Stimulated activated CD8-positive, alpha-beta memory T cell treated with anti-CD3 and anti-CD28 coated beads, Interleukin-12 subunit alpha, Interleukin-12 subunit beta, amount 100 ng/mL, for 1 hour (primary cell): Measurements from ENCODE around the gene PHACTR3.

ENCODE experiments used
- DNase-seq: peaks from one replicate; pipeline ENCODE4 v3.0.0-alpha.2; 2020; ENCODE audit warnings: low read depth

The PHACTR3 gene

DNA sequence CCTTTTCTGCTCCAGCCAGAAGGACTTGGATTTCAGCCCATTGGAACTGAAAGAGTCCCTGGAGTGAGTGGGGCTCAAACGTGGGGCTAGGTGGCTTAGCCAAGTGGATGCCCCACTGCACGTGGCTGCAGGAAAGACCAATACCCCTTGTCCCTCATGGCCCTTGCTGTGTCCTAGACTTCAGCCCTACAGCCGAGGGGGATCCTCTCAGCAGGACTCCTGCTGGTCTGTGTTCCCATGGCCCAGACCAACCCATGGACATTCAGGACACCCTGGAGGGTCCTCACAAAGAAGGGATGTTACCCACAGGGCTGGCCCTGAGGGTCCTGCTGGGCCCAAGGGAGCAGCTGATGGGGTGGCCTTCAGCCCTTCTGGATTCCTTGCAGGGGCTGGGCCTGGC, 30.0 kb upstream of the PHACTR3 start:
- DNase-seq: no peak

DNA sequence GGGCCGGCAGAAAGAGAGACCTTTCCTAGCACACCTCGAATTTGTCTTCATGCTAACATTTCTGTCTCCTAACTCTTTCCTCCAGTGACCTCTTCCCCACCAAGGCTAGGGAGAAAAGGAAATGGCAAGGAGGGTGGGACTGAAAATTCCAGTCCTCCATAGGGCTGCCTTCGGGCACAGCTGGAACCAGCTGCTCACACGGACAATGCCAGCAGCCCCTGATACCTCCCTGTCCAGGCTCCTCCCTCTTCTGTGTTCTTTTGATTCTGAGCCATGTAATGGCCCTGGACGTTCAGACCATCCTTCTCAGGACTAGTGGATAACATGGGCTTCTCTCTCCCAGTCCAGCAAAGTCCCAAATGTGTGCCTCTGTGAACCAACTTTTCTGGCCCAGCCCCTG, 29.1 kb upstream of the PHACTR3 start:
- DNase-seq: no peak

DNA sequence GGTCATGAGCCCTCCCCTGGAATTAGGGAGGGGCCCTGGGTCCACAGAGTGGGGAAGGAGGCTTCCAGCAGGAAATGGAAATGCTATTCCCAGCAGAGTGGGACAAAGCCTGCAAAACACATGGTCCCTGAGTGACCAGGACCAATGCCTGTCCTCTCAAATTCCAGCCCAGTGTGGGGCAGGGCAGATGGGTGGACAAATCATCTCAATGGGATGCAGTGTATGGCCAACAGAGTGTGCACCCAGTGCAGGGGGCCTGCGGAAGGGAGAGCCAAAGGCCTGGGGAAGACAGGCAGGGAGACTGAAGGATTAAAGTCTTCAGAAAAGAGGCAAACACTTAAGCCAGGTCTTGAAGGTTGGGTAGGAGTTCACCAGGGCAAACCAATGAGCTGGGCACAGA, 28.7 kb upstream of the PHACTR3 start:
- DNase-seq: no peak

DNA sequence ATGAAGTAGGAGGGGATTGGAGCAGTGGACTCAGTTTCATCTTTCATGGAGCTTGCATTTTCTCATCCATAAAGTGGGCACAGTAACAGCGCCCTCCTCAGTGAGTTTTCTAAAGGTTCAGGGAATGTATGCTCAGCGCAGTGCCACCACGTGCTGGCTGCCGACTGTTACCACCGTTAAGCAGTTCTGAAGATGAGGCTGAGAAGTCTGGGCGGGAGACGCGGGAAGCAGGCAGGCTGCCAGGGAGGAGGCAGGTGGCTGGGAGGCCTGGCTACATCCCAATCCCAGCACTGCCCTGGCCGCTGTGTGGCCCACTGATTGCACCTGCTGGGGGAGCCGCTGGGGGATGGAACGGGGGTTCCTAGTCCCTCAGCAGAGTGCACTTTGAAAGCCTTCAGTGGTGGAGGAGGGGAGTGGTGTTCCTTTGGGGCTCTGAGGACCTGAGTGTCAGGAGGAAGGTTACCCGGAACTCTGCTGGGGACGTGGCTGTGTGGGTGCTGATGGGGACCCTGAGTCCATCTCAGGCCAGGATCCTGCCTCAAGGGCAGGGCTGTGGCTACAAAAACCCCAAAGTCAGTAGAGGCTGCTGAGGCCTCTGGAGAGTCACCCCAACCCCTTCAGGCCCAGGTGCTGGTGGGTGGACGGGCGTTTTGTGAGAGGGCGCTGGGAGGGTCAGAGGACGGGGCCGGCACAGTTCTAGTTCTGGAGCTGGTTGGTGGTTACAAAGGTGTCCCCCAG, 28.0 kb upstream of the PHACTR3 start:
- no peak for DNase-seq

DNA sequence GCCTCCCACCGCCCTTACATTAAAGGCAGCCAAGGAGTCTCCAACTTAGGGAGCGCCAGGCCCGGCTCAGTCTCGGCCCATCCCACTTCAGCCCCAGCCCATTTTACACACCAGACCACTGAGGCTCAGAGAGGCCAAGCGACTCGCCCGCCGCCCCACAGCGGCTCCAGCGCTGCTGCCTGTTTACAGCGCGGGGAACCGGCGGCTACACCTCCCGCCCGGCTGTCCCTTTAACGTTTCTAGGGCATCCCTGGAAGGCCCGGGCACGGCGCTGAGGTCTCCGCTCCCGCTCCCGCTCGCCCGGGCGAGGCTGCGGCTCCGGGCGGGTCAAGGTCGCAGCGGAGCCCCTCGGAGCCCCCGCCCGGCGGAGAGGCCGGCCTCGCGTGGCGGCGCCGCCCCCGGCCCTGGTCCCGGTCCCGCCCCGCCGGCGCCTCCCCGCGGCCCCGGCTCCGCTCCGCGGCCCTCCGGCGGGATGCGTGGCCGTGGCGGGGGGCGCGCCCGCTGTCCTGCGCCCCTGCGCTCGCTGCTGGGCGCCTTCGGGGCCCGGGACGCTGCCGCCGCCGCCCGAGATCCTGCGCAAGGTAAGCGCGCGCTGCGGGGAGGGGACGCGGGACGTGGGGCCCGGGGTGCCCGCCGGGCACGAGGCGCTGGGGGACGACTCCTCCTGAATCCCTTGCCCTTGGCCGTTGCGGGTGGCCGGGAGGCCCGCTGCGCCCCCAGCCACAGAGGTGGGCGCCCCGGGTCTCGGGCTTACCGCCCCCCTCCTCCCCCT, 27.1 kb upstream of the PHACTR3 start:
- no peak for DNase-seq

DNA sequence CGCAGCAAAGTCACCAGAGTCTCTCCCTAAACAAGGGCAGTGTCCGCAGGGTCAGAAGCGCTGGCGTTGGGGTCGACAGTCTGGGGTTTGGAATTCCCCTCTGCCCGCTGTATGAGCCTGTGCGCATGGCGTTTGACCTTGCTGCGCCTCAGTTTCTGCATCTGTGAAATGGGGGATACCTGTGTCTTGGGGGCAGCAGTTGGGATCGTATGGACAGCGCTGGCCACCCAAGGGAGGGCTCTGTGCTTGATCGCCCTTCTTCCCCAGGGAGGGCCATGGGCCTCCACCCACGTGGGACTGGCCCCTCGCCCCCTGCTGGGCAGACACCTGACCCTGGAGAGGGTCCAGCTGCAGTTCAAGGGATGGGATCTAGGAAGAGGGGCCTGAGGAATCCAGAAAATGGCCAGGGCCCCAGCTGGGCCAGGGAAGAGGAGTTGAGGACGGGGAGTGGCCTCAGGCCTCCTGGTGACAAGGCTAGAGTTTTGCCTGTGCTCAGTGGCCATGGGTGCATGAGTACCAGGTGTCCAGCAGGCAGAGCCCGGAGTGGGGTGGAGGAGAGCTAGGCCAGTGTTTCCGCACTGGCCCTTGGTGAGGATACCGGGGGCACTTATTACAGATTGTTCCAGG, 26.4 kb upstream of the PHACTR3 start:
- no peak for DNase-seq

DNA sequence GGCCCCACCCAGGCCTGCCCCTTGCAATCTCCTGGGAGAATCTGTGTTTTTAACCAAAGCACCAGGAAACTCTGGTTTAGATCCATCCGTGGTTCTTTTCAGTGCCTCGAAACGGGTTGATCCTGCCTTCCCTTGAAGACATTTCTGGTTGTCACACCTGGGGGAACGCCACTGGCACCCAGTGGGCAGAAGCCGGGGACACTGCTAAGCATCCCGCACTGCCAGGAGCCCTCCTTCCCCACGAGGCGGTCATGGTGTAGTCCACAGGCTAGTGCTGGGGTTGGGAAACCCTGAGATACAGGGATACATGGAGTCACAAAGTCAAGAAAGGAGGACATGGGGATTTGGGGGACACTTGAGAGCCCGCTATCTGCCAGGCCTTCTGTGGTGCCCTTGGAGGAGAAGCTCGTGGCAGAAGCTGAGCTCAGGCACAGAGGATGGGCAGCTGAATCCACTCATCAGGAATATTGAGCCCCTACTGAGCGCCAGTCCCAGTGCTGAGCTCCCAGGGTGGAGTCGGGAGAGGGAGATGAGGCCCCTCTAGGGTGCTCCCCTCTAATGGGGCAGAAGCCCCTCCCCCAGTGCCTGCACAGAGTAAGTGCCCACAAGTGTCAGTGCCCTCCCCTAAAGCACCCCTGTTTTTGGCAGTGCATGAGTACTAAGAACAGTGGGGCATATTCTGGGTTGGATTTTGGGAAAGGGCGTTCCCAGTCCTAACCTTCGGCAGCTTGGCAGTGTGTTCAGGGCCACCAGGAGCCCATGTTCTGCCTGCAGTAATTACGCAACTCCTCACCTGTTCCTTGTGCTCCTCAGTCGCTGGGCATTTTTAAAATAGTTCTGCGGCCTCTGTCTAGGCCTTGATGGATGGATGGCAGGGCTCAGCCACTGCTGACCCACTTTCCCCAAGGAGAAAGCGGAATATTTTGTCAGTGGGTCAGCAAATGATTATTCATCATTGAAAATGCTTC, 25.6 kb upstream of the PHACTR3 start:
- no peak for DNase-seq

DNA sequence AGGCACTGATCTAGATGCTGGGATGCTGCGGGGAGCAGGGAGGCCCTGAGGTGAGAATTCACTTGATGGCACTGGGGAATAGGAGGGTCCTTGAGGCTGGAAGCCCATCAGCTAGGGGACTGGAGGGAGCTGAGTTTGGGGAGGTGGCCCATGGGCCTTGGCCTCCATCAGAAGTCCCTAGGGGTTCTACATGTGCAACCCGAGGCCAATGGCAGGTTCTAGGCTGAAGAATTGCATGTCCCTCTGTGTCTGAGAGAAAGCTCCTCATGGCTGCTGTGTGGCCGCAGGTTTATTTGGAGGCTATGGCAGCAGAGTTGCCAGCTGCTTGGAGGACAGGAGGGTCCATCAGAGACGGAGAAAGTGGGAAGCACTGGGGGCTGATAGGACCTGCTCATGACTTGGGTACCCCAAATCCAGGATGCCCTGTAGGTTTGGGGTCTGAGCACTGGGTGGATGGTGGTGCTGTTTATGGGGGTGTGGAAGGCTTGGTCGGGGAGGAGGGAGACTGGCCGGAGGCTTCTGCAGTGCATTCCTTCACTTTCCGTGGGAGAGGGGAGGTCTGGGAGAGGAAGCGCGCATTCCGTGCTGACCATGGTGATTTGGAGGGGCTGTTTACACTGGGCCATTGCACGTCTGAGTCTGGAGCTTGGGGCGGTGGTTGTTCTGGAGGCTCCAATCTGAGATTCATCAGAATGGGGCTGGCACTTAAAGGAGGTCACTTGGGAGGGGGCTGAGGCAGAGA, 24.8 kb upstream of the PHACTR3 start:
- no peak for DNase-seq

DNA sequence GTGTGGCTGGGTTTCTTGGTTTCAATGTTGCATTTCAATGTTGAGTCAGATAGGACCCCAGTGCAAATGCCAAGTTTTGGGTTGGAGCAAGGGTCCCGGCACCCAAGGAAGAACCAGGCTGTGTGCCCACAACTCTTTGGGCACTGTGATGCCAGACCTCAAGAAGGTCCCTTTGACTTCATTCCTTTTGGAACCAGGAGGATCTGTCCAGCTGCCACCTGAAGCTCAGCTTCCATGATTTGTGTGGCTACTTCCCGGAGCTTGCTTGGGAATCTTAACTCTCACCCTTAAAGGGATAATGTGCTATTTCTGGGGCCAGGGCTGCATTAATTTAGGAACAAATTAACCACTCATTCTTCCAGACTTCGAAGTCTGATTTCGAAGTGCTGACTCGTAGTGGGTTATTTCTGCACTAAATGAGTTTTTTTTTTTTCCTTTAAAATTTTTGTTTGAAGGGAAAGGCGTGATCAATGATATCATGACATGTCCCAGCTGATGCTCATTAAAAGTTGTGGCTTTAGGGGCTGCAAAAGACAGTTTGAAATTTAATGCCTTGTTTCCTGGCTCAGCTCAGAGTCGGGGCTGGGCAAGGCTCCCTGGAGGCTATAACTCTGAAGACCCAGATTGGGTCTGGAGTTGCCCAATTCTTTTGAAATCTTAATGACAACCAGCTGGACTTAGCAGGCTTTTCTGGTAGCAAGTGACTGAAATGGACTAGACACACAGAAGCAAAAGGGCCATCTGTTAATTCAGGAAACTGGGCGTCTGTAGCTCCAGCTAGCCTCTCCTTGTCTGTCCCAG, 24.0 kb upstream of the PHACTR3 start:
- no peak for DNase-seq

DNA sequence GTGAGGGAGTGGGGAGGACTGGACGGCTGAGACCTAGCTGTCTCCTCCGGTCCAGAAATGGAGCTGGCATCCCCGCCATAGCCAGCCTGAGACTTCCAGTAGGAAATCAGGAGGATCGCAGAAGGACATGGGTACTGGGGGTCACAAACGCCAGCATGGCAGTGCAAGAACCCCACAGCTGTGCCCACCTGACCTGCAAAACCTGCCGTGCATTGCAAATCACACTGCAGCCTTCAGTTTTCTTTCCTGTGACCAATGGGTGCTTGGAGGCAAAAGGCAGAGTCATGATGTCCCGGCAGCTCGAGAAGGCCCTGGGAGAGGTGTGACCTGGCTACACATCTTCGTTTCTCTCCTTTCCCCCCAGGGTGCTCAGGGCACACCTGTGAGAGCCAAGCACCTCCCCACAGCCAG, 23.3 kb upstream of the PHACTR3 start:
- no peak for DNase-seq

DNA sequence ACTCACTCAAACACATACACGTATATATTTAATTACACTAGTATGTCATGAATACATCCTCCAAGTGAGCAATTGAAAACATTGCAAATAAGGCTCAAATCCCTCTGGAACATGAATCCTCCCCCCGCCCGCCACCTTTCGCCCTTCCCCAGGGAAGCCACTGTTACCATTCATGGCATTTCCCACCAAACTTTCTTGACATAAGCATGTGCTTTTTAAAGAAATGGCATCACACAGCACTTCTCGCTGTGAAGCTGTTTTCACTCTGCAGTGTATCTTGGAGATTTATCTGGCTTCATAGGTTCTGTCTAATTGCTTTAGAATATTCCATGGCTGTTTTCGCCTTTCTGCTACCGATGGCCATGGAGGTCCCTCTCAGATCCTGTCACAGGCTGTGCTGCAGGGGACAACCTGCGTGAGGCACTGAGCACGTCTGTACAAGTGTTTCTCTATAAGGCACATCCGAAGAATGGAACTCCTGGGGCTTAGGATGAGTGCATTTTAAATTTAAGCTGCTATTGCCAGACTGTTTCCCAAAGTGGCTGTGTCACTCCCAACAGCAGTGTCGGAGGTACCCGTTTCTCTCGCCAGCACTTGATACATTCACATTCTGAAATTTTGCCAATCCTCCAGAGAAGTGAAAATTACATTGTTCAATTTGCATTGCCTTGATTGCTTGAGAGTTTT, 22.2 kb upstream of the PHACTR3 start:
- DNase-seq: no peak

DNA sequence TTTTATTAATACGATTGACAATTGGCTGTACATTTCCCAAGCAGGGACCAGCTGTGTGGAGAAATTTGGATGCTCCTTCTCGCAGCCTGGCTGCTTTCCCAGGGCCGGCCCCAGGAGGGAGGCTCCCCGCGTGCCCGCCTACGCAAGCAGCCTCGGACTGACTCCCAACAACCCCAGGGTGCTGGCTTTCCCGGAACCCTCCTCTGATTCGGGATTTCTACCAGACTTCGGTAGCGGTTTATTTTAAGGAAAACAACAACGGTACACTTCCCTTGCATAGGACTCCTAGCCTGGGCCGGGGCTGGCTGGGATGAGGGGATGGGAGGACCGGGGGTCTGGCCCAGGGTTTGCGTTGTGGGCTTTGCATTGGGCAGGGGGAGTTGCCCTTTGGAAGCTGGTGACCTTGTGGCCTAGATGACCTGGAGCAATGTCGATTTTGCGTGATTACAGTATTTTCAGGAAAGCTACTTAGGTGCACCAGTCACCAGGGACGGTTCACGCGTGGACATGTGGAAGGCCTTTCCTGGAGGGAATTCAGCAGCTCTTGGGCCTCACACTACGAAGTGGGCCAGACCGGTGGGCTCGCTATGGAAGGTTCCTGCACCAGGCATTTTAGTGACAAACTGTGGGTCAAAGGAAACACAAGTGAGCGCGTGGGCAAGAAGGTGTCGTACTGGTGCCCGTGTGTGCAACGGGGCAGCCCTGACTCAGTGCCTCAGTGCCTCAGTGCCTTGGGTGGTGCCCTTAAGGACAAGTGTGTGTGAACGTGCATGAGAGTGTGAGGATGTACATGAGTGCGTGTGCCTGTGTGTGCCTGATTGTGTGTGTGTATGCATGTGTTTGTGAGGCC, 20.7 kb upstream of the PHACTR3 start:
- no peak for DNase-seq

DNA sequence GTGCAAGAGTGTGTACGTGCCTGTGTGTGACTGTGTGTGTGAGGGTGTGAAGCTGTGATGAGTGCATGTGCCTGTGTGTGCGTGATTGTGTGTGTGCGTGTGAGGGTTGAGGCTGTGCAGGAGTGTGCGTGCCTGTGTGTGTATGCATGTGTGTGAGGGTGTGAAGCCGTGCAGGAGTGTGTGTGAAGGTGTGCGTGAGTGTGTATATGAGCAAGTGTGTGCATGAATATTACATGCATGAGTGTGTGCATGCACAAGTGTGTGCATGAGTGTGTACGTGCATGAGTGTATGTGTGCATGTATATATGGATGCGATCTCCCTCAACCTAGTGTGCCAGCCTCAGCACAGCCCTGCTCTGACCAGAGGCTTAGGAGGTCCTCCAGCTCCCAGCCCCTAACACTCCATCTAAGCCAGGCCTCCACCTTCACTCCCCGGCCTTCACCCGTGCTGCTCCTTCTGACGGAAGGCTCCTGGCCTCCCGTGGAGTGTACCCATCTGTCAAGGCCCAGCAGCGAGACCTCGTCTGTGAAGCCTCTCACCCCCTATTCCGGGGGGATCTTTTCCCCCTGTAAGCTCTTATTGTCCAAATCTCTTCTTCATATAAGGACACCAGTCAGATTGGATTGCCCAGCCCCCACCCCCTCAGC, 19.9 kb upstream of the PHACTR3 start:
- no peak for DNase-seq

DNA sequence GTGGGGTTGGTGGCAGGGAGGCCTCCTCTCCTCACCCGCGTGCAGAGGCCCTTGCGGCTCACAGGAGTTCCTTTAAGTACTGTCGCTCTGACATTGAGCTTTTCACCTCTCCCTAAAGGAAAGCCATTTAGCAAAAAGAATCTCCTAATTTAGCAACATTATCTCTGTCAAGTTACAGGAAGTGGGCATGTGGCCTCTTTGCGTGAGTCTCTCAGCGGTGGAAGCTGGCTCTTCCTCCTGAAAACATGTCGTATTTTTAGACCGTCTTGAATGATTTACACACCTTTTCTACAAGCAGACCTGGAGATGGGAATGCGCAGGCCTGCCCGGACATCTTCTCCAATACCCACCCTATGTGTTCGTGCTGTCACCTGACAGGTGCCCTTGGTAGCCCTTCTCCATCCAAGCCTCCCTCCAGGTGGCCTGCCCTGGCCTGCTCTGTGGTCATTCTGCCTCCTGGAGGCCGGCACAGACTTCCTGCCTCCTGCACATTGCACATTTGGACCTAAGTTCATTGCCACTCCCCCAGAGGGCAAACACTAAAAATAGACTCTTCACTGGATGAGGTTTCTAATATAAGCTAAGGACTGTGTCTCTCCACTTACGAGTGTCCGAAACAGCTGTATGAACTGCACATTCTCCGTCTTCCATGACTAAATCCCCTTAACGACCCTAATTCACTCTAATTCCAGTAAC, 18.5 kb upstream of the PHACTR3 start:
- DNase-seq: no peak

DNA sequence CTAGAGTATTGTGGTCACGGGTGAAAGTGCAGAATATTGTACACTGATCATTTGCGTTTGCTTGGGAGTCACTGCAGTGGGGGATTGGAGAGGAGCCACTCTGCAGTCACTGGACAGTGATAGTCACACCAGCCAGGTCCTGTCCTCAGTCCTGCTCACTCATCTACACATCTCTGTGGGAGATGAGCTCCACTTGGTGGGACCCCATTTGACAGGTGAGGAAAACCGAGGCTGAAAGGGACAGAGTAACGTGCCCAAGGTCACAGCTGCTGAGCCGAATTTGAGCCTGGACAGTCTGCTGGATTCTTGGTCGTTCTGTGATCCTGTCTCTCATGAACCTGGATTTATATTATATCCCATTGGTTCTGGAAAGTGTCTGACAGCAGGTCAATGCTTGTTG, 17.7 kb upstream of the PHACTR3 start:
- no peak for DNase-seq

DNA sequence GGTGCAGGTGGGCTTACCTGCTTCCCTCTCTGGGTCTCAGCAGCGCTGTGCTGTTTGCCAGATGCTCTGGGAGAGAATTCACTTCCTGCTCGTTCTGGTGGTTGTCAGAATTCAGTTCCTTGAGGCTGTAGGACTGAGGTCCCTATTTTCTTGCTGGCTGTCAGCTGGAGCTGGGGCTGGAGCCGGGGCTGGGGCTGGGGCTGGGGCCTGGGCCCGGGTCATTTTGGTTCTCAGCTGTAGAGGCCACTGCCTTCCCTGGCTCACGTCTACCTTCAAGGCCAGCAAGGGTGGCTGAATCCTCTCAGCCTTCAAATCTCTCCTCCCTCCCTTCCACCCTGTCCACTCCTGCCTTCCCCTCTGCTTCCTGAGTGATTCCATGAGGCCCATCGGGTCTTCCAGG, 16.8 kb upstream of the PHACTR3 start:
- DNase-seq: no peak

DNA sequence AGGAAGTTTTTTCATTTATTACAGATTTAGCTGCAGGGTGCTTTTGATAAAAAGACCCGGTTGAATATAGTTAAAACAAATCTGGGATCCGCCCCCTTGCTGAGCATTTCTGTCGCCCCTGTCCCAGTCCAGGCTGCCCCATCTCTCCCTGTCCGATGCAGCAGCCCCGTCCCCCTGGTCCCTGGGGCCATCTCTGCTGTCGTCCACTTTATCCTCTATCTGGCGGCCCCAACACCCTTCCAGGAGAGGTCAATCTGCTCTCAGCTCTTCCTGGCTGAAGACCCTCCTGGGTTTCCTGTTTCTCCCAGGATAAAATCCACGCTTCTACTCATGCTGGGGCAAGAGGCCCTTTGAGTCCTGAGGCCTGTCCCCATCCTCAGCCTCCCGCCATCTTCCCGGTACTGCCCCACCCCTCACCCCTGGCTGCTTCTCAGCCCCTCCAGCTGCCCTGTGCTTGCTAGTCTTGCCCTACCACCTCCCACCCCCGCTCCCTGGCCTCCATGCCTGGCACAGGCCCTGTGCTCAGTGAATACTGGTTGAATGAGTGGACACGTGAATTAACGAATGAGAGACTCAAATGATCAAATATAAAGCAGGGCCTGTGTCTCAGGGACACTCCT, 16.0 kb upstream of the PHACTR3 start:
- no peak for DNase-seq
